T-helper 1 cell (primary cell): Measurements from ENCODE around the gene NCK2.

ENCODE experiments used
- DNase-seq, 5 donors: peaks; one replicate each; pipeline ENCODE4 v3.0.0-alpha.2; 2012 to 2020
- total RNA-seq, 4 donors: gene quantifications; one replicate each; lab custom pipeline; 2026; lab: John Stamatoyannopoulos, UW

Gene NCK2
- total RNA-seq: 124 to 157 (median 141) reads per million in 4 donors

- peak in 1 of 5 donors; percentile 30 for DNase-seq
Measured at GRCh38 chr2:105744909-105745853, at the start of gene NCK2. NCK2 (plus strand) TSS chr2:105744912; CDS start chr2:105855064, 110,152 bp downstream.

DNA sequence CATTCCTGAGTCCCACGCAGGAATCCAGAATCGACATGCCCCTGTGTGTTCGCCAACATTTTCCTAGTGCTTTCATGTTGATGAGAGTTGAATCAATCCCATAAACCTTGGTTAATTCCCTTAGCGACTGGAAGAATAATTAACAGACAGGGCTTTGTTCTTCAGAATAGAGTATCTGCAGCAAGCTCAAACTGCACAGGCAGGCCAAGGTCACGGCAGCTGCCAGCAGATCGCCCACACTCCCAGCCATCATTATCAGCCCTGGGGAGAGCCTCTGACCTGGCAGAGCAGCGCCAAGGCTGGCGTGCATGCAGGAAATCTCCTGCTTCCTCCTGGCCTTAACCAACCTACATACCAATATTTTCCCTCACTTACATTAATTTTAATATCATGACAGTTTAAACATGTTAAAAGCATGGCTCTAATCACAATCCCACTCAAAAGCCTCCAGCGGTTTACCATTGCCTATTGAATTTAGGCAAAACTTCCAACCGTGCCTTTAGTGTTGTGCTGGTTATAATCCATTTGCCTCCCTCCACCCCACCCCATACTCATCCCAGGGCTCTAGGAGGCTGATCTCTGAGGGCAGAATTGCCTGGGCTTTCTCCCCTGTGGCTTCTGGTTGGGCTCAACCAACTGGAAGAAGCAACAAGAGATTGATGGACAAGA, 46.8 kb upstream of the NCK2 start:
- DNase-seq: no peak

- no peak for DNase-seq
Measured at GRCh38 chr2:105698820-105699219, 45.9 kb upstream of the NCK2 start.

GRCh38 chr2:105701042-105701441, 43.7 kb upstream of the NCK2 start:
- no peak for DNase-seq

DNA sequence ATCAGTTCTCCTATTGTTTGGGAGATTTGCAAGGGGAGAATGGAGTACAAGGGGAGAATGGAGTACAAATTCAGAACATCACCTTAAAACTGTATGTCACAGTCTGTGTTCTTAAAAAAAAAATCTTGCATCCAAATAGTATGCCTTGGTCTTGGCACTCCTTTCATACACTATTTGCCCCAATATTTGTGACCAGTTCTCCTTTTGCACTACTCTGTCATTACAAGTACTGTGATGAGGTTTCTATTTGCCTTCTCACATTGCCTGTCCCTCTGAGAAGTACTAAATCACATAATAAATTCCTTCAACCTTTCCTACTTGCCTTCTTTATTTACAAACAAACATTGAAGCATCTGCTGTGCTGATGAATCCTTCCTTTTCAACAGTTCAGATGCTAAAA, 36.0 kb upstream of the NCK2 start:
- no peak for DNase-seq

GRCh38 chr2:105711394-105711793, 33.3 kb upstream of the NCK2 start:
- DNase-seq: no peak

GRCh38 chr2:105712166-105712915, 32.4 kb upstream of the NCK2 start:
- no peak for DNase-seq

DNA sequence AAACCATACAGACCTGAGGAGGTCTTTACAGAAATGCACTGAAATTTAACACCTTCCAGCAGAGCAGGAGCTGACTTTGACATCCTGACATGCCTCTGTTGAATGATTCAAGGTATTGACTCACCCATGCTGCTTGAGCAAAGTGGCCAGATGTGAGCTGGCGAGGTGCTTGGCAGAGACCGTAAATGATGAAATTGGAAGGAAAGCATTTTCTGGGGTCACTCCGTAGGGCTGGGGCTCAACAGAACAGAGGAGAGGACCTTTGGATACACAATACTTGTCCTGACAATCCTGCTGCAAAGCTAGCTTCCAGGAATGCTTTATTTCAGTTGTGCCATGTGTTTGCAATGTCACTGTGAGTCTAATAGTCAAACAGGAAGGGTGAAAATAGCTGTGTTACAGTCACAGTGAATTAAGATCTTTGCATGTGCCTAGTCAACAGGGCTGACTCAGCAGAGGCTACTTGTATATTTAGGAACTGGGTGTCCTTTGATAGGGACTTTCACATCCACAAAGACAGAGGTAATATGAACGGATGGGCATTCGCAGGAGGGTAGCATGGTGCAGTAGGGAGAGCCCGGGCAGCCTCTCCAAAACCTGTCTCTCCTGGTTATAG, 31.6 kb upstream of the NCK2 start:
- DNase-seq: no peak

GRCh38 chr2:105714141-105714540, 30.6 kb upstream of the NCK2 start:
- DNase-seq: no peak

- no peak for DNase-seq
Measured at GRCh38 chr2:105718846-105719481, 25.7 kb upstream of the NCK2 start.

- peak in 1 of 5 donors; percentile 63 for DNase-seq
Measured at GRCh38 chr2:105721991-105722511, 22.7 kb upstream of the NCK2 start.

DNA sequence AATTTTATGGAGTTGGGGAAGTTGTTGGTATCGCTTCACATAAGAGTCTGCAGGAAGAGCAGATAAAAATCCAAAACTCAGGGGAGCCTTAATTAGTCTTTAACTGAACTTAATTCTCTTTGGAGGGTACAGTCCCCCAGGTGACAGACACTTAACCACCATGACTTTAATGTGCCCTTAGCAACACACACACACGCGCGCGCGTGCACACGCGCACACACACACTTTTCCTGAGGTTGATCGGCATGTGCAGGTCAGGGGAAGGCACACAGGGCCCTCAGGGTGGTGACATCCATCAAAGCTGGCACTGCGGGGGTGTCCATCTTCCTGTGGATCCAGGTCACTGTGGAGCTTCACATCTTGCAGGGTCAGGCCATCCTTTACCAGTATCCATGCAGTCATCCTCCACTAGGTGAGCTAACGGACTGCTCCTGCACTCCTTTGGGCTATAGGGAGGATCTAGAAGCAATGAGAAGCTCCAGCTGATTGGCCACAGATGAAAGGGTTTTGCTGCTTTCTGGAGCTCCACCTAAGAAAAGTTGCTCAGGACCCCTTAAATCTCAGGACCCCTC, 21.9 kb upstream of the NCK2 start:
- no peak for DNase-seq

DNA sequence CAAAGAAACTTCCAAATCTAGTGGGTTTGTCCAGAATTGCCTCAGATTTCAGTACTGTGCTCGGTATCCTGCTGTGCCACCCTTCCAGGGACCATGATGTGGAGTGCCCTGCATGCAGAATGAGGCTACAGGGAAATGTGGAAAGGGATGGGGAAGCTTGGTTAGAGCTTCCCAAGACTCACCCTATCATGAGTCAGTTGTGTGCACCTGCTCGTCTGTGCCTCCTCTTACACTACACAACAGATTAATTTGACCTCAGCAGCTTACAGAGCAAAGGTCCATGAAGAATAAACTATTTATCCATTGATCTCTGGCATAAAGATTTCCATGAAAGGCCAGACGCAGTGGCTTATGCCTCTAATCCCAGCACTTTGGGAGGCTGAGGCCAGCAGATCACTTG, 21.3 kb upstream of the NCK2 start:
- no peak for DNase-seq

DNA sequence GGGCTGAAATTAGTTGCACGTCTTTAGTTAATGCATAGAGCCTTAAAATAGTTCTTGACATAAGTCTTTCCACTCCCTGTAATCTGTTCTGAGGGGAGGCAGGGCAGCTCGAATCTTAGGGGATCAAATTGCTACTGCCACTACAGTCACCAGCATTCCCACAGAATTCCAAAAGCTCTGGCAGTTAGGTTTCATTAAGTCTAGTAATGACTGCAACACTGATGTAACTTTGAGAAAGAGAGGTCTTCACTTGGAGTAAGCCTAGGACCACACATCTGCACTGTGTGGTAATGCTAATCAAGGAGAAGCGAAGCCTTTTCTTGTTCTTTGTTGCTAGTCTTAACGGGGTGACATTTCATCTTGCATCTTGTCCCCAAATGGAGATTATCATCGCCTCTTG, 19.3 kb upstream of the NCK2 start:
- no peak for DNase-seq

GRCh38 chr2:105730170-105730569, 14.5 kb upstream of the NCK2 start:
- DNase-seq: no peak

DNA sequence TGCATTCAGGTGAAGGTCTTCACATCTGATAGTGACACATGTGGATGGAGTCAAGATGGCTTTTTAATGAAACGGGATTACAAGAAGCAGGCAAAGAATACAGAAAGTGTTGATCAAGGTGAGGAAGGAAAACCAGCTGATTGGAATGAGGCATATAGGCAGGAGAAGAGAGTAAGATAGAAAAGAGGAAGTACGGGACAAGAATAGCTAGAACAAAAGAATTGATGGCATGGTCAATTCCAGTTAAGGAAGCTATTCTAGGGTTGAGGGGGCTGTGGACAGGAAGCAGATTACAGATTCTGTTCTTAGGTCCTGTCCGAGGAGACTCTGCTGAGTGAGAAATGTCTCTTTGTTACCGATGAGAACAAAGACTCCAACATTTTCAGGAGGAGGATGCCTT, 13.2 kb upstream of the NCK2 start:
- no peak for DNase-seq

- DNase-seq: no peak
Measured at GRCh38 chr2:105732101-105732500, 12.6 kb upstream of the NCK2 start.

GRCh38 chr2:105732955-105733607, 11.6 kb upstream of the NCK2 start:
- no peak for DNase-seq

DNA sequence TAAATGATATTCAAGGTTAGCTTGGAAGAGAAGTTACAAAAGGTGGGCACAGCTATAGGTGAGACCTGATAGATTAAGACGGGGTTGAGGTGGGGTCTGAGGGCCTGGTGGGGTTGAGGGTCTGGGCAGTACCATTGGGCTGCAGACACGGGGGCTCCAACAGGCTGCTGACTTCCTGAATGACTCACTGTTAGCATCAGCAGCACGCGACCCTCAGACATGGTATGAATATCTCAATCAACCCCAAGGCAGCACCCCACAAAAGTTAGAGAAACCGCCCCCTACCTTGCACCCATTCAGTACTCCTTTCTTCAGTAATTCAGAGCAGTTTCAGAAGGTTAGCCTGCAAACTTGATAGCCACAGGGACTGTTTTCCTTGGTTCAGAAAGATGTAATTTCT, 10.8 kb upstream of the NCK2 start:
- DNase-seq: no peak

GRCh38 chr2:105734762-105735538, 9.8 kb upstream of the NCK2 start:
- no peak for DNase-seq
